ENCODE measurements around the gene PLEK. TPM values are rescaled to one million over a fixed set of nuclear protein-coding genes. Genes with fewer than 3 reads are reported as not detected.
A peak's percentile ranks its signal among the peaks of the same experiment; 100 is the strongest.

The PLEK gene
- polyA plus RNA-seq, 1 experiment: 0.06 TPM

DNA sequence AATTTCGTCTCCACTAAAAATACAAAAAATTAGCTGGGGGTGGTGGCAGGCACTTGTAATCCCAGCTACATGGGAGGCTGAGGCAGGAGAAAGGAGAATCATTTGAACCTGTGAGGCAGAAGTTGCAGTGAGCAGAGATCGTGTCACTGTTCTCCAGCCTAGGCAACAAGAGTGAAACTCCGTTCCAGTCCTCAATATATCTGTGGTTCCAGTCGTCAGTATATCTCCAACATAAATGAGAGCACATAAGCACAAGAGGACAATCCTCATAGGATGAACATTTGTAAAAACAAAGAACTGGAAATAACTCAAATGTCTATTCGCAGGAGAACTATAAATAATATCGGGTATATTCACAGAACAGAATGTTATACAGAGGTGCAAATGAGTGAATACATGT, 13.1 kb upstream of the PLEK start:
- no peak for DNase-seq (ENCODE audit: low read depth, low spot score)
- Histone ChIP-seq H3K9me3 (ENCODE audit: control insufficient read depth, insufficient read depth, low read length) (no peaks in the 10 kb centered on the region), H3K4me3 (ENCODE audit: low read depth, low read length) (no peak overlapping the region), H3K27me3 (ENCODE audit: control insufficient read depth, insufficient read depth, low read length) (no peaks in the 10 kb centered on the region), H3K27ac (ENCODE audit: low read depth, low read length) (no peak overlapping the region)
- no peak for TF ChIP-seq CTCF (IDR thresholded peaks at IDR 0.05; ENCODE audit: low read depth, low read length)
- ChIA-PET POLR2A (no interaction called here), CTCF (interaction anchor here (1.2 kb wide), 1 partner anchor 90 kb away, joined by 4 read pairs; no protein-coding TSS in a partner anchor)

DNA sequence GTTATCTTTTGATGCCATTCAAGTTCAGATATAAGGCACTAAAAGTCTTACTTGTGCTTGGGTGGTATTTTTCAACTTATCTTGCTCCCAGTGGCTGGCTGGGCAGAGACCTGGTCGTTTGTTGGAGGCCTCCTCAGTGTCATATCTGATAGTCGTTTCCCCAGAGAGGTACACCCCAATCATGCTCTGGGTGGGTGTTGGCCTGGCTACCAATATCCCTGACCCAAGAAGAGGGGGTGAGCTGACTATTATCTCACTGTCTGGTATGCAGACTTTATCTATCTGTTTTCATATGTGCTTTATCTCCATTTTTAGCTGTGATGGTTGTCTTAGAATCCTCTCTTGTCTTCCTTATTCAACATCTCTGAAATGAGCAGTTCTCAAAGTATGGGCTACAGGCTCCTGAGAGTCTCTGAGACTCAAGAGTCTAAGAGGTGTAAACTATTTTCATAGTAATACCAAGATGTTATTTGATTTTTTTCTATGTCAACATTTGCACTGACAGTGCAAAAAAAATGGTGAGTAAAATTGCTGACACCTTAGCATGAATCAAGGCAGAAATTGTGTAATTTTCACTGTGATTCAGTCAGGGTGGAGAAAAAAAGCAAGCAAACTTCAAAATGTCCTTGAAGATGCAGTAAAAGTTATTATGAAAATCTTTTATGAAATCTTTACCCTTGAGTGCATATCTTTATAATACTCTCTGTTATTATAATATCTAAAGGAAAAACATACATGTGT, 12.3 kb upstream of the PLEK start:
- POLR2A ChIA-PET: no interaction called here
- no peak overlapping the region for H3K27ac ChIP-seq (ENCODE audit: low read depth, low read length)
- DNase-seq (ENCODE audit: low read depth, low spot score): no peak
- no peak for TF ChIP-seq CTCF (IDR thresholded peaks at IDR 0.05; ENCODE audit: low read depth, low read length)
- CTCF ChIA-PET: interaction anchor here (1.2 kb wide), 1 partner anchor 89 kb away, joined by 4 read pairs; no protein-coding TSS in a partner anchor
- no peaks in the 10 kb centered on the region for H3K9me3 ChIP-seq (ENCODE audit: control insufficient read depth, insufficient read depth, low read length)
- no peaks in the 10 kb centered on the region for H3K27me3 ChIP-seq (ENCODE audit: control insufficient read depth, insufficient read depth, low read length)
- no peak overlapping the region for H3K4me3 ChIP-seq (ENCODE audit: low read depth, low read length)

DNA sequence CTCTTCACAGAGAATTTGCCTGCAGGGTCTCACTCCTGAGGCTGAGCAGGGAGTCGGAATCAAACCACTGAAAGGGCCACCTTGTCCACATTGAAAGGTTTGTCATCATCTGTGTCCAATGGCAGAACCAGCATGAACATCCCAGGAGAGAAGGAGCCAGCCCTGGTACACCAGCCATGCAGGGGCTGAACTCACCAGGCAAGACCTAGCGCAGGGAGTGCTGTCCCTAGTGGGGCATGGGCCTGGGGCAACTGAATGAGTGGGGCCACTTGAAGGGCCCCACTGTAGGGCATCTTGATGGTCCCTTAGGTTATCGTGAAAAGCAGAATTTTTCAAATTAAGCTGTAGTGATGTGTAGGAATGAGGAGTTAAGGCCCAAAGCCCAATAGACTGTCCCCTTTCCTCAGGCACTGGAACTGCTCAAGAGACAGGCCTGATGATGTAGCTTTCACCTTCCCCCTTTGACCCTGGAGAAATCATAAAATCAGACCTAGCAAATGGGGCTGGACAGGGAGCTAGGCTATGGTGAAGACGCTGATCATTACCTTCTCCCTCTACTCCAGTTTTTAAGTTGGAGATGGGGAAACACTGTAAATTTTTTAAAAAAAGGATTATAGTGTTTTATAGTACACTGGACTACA, 8.4 kb upstream of the PLEK start:
- ChIA-PET POLR2A (no interaction called here), CTCF (interaction anchor here (1.1 to 1.9 kb wide), 2 partner anchors 9 to 74 kb away, joined by 3 to 8 read pairs; no protein-coding TSS in a partner anchor)
- H3K27ac ChIP-seq (ENCODE audit: low read depth, low read length): no peak overlapping the region
- H3K27me3 ChIP-seq (ENCODE audit: control insufficient read depth, insufficient read depth, low read length): no peaks in the 10 kb centered on the region
- TF ChIP-seq CTCF (IDR thresholded peaks at IDR 0.05; ENCODE audit: low read depth, low read length): no peak
- DNase-seq (ENCODE audit: low read depth, low spot score): no peak
- no peaks in the 10 kb centered on the region for H3K9me3 ChIP-seq (ENCODE audit: control insufficient read depth, insufficient read depth, low read length)
- no peak overlapping the region for H3K4me3 ChIP-seq (ENCODE audit: low read depth, low read length)

GRCh38 chr2:68357605-68358337, 7.3 kb upstream of the PLEK start:
- TF ChIP-seq CTCF (IDR thresholded peaks at IDR 0.05; ENCODE audit: low read depth, low read length): peak; percentile 75
- POLR2A ChIA-PET: interaction anchor here (1.2 kb wide), 1 partner anchor 38 kb away, joined by 4 read pairs; the partner anchor contains the start of gene CNRIP1
- no peaks in the 10 kb centered on the region for H3K9me3 ChIP-seq (ENCODE audit: control insufficient read depth, insufficient read depth, low read length)
- peak; percentile 18 for DNase-seq (ENCODE audit: low read depth, low spot score)
- H3K4me3 ChIP-seq (ENCODE audit: low read depth, low read length): no peak overlapping the region
- CTCF ChIA-PET: interaction anchor here (0.5 to 1.9 kb wide), 20 partner anchors 8 to 543 kb away, joined by 3 to 13 read pairs (median 4); no protein-coding TSS in a partner anchor
- H3K27ac ChIP-seq (ENCODE audit: low read depth, low read length): no peak overlapping the region
- no peaks in the 10 kb centered on the region for H3K27me3 ChIP-seq (ENCODE audit: control insufficient read depth, insufficient read depth, low read length)
